Epithelial cell of proximal tubule (primary cell): ENCODE data around the gene ERO1B. TPM values are rescaled to one million over a fixed set of nuclear protein-coding genes. Genes with fewer than 3 reads are reported as not detected.

ENCODE experiments used
- DNase-seq: peaks from one replicate; pipeline ENCODE4 v3.0.0-alpha.2; 2011; ENCODE audit warnings: low read depth
- H3K4me3 ChIP-seq: 2 replicates; pipeline ENCODE4 v1.5.1; 2011; ENCODE audit warnings: low read depth, mild to moderate bottlenecking, low read length
- CTCF ChIP-seq: conservative IDR thresholded peaks from 2 replicates; pipeline ENCODE4 v1.5.1; 2012; ENCODE audit warnings: low read depth, mild to moderate bottlenecking, low read length
- total RNA-seq: library from RNA; depleted of rRNA; stranded (reverse); fragments of >200 nt; gene quantifications from 2 replicates; pipeline ENCODE4 v1.2.3, GENCODE V29; 2015

ERO1B gene
- total RNA-seq, 1 donor from 2014 or later = 3.8 TPM

- TF ChIP-seq CTCF = no peak
- DNase-seq = no peak
- no peak overlapping the region for H3K4me3 ChIP-seq
Observed at GRCh38 chr1:236297161-236297560, 15.4 kb upstream of the ERO1B start.

- no peak for TF ChIP-seq CTCF
- H3K4me3 ChIP-seq = no peak overlapping the region
Observed at GRCh38 chr1:236292425-236292824, 10.7 kb upstream of the ERO1B start.

GRCh38 chr1:236289492-236290131 lies 7.9 kb upstream of the ERO1B start:
- H3K4me3 ChIP-seq = no peak overlapping the region
- no peak for TF ChIP-seq CTCF
- no peak for DNase-seq

More at GRCh38 chr1:236292425-236292824, 10.7 kb upstream of the ERO1B start:
- no peak for DNase-seq

GRCh38 chr1:236288620-236288976 lies 6.8 kb upstream of the ERO1B start:
- TF ChIP-seq CTCF = no peak

GRCh38 chr1:236287757-236288619 lies 6.2 kb upstream of the ERO1B start:
- H3K4me3 ChIP-seq = no peak overlapping the region
- no peak for DNase-seq
- no peak for TF ChIP-seq CTCF

More at GRCh38 chr1:236288620-236288976, 6.8 kb upstream of the ERO1B start:
- no peak overlapping the region for H3K4me3 ChIP-seq
- DNase-seq = no peak

- TF ChIP-seq CTCF = no peak
- DNase-seq = no peak
- H3K4me3 ChIP-seq = no peak overlapping the region
Observed at GRCh38 chr1:236287356-236287755, 5.6 kb upstream of the ERO1B start.
